ENCODE data around the gene IBTK. TPM values are rescaled to one million over a fixed set of nuclear protein-coding genes. Genes with fewer than 3 reads are reported as not detected.
A peak's percentile ranks its signal among the peaks of the same experiment; 100 is the strongest.
"Not testable (repeated sequence)": the region's sequence is repeated elsewhere in the genome, so short reads cannot be mapped to it uniquely, and the experiment has no call there.

IBTK gene
- total RNA-seq (2014; rRNA removed; shearing (Covaris generic)): 11.3 and 14.5 TPM in 2 replicates

- peak; percentile 94 for DNase-seq (ENCODE audit: low spot score)
These were observed at the start of gene IBTK for GRCh38 chr6:82247505-82248272. IBTK (minus strand) TSS chr6:82247744; CDS start chr6:82240486, 7,258 bp downstream.

- DNase-seq (ENCODE audit: low spot score): no peak
These were observed 36.3 kb upstream of the IBTK start for GRCh38 chr6:82283771-82284410.

GRCh38 chr6:82281550-82281949, 34.0 kb upstream of the IBTK start:
- DNase-seq (ENCODE audit: low spot score): not testable (repeated sequence)

GRCh38 chr6:82277686-82278085, 30.1 kb upstream of the IBTK start:
- no peak for DNase-seq (ENCODE audit: low spot score)

- no peak for DNase-seq (ENCODE audit: low spot score)
These were observed 28.1 kb upstream of the IBTK start for GRCh38 chr6:82275686-82276085.

- no peak for DNase-seq (ENCODE audit: low spot score)
These were observed 25.8 kb upstream of the IBTK start for GRCh38 chr6:82273295-82273694.

GRCh38 chr6:82270881-82271635, 23.5 kb upstream of the IBTK start:
- peak; percentile 39 for DNase-seq (ENCODE audit: low spot score)

- no peak for DNase-seq (ENCODE audit: low spot score)
These were observed 20.8 kb upstream of the IBTK start for GRCh38 chr6:82268301-82268846.

GRCh38 chr6:82264824-82265223, 17.3 kb upstream of the IBTK start:
- DNase-seq (ENCODE audit: low spot score): no peak

- DNase-seq (ENCODE audit: low spot score): no peak
These were observed 16.8 kb upstream of the IBTK start for GRCh38 chr6:82264321-82264720.

- DNase-seq (ENCODE audit: low spot score): no peak
These were observed 16.4 kb upstream of the IBTK start for GRCh38 chr6:82263916-82264315.

GRCh38 chr6:82260997-82261732, 13.6 kb upstream of the IBTK start:
- no peak for DNase-seq (ENCODE audit: low spot score)

GRCh38 chr6:82259389-82259788, 11.8 kb upstream of the IBTK start:
- no peak for DNase-seq (ENCODE audit: low spot score)

GRCh38 chr6:82257088-82257774, 9.7 kb upstream of the IBTK start:
- DNase-seq (ENCODE audit: low spot score): no peak

GRCh38 chr6:82254722-82255121, 7.2 kb upstream of the IBTK start:
- DNase-seq (ENCODE audit: low spot score): not testable (repeated sequence)

- peak; percentile 46 for DNase-seq (ENCODE audit: low spot score)
These were observed 4.4 kb upstream of the IBTK start for GRCh38 chr6:82251942-82252341.

- DNase-seq (ENCODE audit: low spot score): no peak
These were observed 2.1 kb upstream of the IBTK start for GRCh38 chr6:82249381-82250253.

GRCh38 chr6:82248273-82248735, 760 bp upstream of the IBTK start:
- DNase-seq (ENCODE audit: low spot score): peak; percentile 89

- DNase-seq (ENCODE audit: low spot score): peak; percentile 69
These were observed 591 bp downstream of the IBTK start for GRCh38 chr6:82246802-82247504.

Data from HT-29 (cell line).